A549 treated with DMSO at 1 μM for 4 hours (cell line): ENCODE results near the gene ZNF594. TPM values are rescaled to one million over a fixed set of nuclear protein-coding genes. Genes with fewer than 3 reads are reported as not detected.

Experiments
- total RNA-seq: library from RNA; stranded (reverse); fragments of 200-300 nt; extraction: Qiagen RNA extraction; gene quantifications from 5 replicates; pipeline ENCODE4 v1.2.3, GENCODE V29; 2022; ENCODE audit warnings: low read depth

Gene ZNF594
- total RNA-seq = 1.3 to 1.8 TPM (median 1.7 TPM) in 5 replicates

DNA sequence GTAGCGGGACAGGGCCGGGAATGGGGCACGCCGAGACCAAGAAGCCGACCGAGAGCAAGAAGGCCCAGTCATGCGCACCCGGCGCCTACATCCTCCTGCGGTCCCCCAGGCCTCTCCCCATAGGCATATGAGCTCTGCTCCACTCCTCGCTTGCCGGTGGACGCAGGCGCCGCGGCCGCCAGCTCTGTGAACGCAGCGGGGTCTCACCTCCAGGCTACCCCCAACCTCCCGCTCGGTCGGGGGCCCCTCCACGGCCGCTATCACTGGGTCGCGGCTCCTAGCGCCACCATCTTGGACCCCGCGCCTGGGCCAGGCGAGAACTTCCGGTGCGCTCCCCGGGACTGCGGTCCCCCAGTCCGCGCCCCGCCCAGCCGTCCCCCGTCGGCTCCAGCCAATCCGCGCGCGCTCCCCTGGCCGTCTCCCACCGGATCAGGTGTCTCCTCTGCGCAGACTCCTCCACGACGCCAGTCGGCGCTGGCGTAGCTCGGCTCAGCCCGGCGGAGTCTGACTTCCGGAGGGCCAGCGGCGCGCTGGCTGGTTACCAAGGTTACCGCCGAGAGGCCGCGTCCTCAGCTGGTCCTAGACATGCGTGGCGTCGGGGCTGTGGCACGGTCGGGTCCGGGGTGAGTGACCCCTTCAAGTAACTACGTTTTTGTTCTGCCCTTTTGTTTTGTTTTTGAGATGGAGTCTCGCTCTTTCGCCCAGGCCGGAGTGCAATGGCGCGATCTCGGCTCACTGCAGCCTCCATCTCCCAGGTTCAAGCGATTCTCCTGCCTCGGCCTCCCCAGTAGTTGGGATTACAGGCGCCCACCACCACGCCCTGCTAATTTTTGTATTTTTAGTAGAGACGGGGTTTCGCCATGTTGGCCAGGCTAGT lies at the start of gene ZNF594:
Gene ZNF594, minus strand, starts transcription at position 328 of the 877 bp plus-strand sequence. CDS start 7,612 bp downstream, outside the sequence.

DNA sequence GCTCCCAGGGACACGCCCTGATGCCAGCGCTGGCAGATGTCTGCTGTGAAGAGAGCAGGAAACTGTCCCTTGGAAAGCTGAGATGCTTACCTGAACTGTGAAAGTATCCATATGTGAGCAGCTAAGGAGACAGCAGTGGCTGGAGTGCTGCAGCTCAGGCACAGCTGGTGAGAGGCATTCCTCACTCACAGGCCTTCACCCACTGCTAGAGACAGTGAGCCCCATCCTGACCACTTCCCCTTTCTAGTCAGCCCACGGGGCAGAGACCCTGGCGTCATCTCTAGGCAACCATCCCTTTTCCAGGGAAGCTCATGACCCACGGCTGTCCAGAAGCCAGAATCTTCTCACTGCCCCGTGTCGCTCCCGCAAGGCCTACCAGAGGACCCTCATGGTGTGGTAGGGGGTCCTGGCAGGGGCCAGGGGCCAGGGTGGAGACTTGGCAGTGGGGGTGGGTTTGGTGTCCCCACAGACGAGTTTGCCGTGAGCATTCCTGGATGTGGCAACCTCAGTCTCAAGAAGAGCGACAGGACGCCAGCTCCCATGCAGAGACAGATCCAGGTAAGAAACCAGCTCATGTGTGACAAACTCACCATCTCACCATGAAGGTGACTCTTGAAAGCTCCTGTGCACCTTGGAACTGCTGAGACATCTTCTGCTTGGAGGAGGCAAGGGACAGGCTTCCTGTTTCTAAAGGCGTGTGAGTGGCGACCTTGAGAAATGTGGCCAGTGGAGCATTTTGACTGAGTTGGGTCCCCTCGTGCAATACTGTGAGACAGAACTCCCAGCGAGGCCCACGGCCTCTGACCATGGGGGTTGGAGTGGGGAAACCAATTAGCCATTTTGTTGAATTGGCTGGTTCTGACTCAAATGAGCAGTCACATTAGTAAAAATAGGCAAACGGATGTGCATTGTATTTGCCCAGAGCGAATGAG lies 43.2 kb upstream of the ZNF594 start, which contains the start of gene SCIMP:
Gene SCIMP, minus strand, starts transcription at position 216 of the 932 bp plus-strand sequence. Its CDS starts 105 bp downstream, at position 111.

Other genes with a start within 250 kb of the ZNF594 start
- 2,001 to 2,972 TPM (median 2,479 TPM) in 5 replicates for gene PFN1, start 243.3 kb downstream of the ZNF594 start, total RNA-seq
- gene ENO3, start 240.7 kb downstream of the ZNF594 start, total RNA-seq = 51.2 to 61.4 TPM (median 55.7 TPM) in 5 replicates
- gene SPAG7, start 224.1 kb downstream of the ZNF594 start, total RNA-seq = 69.9 to 87.4 TPM (median 71.4 TPM) in 5 replicates
- 22.0 to 37.9 TPM (median 31.6 TPM) in 5 replicates for gene CAMTA2, start 204.2 kb downstream of the ZNF594 start, total RNA-seq
- 1.3 to 2.0 TPM (median 1.5 TPM) in 5 replicates for gene INCA1, start 194.3 kb downstream of the ZNF594 start, total RNA-seq
- 98.9 to 125 TPM (median 114 TPM) in 5 replicates for gene KIF1C, start 193.9 kb downstream of the ZNF594 start, total RNA-seq
- gene SLC52A1, start 156.4 kb downstream of the ZNF594 start, total RNA-seq = 0.34 to 1.2 TPM (median 0.68 TPM) in 5 replicates
- 0.89 to 1.2 TPM (median 1.0 TPM) in 5 replicates for gene ZFP3, start 113.4 kb downstream of the ZNF594 start, total RNA-seq
- 3.6 to 5.0 TPM (median 4.5 TPM) in 5 replicates for gene ZNF232, start 80.0 kb downstream of the ZNF594 start, total RNA-seq
- gene USP6, start 75.8 kb downstream of the ZNF594 start, total RNA-seq = 0.01 to 0.03 TPM (median 0.02 TPM) in 4 of 5 replicates, not detected in the other
- gene SCIMP, start 43.0 kb upstream of the ZNF594 start, total RNA-seq = not detected in 5 replicates
- gene RABEP1, start 90.4 kb upstream of the ZNF594 start, total RNA-seq = 36.0 to 51.5 TPM (median 44.6 TPM) in 5 replicates
- gene NUP88, start 227.8 kb upstream of the ZNF594 start, total RNA-seq = 81.6 to 108 TPM (median 95.9 TPM) in 5 replicates
- 31.5 to 41.9 TPM (median 35.4 TPM) in 5 replicates for gene RPAIN, start 228.3 kb upstream of the ZNF594 start, total RNA-seq
- gene C1QBP, start 247.3 kb upstream of the ZNF594 start, total RNA-seq = 548 to 597 TPM (median 578 TPM) in 5 replicates